ENCODE results near the gene MYL10. TPM values are rescaled to one million over a fixed set of nuclear protein-coding genes. Genes with fewer than 3 reads are reported as not detected.

The MYL10 gene
- total RNA-seq, 4 donors from 2014 or later: not detected

DNA sequence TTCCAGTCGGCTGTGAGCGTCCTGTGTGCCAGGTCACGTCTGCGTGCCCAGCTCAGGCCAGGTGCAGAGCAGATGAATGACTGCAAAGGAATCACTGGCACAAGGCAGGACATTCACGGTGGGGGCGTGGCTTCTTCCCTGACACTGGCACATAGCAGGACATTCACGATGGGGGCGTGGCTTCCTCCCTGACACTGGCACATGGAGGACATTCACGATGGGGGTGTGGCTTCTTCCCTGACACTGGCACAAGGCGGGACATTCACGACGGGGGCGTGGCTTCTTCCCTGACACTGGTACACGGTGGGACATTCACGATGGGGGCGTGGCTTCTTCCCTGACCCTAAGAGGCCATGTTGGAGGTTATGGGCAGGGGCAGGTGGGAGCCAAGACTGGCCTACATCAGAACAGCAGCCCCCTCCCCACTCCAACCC, 64.3 kb downstream of the MYL10 start:
- Histone ChIP-seq H3K27me3 (peaks cover 0 to 60% (median 0%) of the 10 kb centered on the region in 4 donors), H3K4me1 (no peaks in the 10 kb centered on the region), H3K36me3 (no peaks in the 10 kb centered on the region), H3K9me3 (peaks cover 0 to 3% (median 0%) of the 10 kb centered on the region in 4 donors), H3K27ac (replicated peaks in 1 of 4) (no peak overlapping the region), H3K4me3 (no peak overlapping the region)
- intact Hi-C loops (cut with DNase I): no loop called here
- no peak for DNase-seq (ENCODE audit: extremely low spot score)
- WGBS: 46% methylated on average over 7 of the region's 16 CpGs
- TF ChIP-seq POLR2AphosphoS5 (IDR thresholded peaks at IDR 0.05) (no peak), POLR2A (IDR thresholded peaks at IDR 0.05; ENCODE audit: low read depth) (no peak), EP300 (IDR thresholded peaks at IDR 0.05) (no peak)
- TF ChIP-seq, protein P1, sequence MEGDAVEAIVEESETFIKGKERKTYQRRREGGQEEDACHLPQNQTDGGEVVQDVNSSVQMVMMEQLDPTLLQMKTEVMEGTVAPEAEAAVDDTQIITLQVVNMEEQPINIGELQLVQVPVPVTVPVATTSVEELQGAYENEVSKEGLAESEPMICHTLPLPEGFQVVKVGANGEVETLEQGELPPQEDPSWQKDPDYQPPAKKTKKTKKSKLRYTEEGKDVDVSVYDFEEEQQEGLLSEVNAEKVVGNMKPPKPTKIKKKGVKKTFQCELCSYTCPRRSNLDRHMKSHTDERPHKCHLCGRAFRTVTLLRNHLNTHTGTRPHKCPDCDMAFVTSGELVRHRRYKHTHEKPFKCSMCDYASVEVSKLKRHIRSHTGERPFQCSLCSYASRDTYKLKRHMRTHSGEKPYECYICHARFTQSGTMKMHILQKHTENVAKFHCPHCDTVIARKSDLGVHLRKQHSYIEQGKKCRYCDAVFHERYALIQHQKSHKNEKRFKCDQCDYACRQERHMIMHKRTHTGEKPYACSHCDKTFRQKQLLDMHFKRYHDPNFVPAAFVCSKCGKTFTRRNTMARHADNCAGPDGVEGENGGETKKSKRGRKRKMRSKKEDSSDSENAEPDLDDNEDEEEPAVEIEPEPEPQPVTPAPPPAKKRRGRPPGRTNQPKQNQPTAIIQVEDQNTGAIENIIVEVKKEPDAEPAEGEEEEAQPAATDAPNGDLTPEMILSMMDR (IDR thresholded peaks at IDR 0.05): no peak

DNA sequence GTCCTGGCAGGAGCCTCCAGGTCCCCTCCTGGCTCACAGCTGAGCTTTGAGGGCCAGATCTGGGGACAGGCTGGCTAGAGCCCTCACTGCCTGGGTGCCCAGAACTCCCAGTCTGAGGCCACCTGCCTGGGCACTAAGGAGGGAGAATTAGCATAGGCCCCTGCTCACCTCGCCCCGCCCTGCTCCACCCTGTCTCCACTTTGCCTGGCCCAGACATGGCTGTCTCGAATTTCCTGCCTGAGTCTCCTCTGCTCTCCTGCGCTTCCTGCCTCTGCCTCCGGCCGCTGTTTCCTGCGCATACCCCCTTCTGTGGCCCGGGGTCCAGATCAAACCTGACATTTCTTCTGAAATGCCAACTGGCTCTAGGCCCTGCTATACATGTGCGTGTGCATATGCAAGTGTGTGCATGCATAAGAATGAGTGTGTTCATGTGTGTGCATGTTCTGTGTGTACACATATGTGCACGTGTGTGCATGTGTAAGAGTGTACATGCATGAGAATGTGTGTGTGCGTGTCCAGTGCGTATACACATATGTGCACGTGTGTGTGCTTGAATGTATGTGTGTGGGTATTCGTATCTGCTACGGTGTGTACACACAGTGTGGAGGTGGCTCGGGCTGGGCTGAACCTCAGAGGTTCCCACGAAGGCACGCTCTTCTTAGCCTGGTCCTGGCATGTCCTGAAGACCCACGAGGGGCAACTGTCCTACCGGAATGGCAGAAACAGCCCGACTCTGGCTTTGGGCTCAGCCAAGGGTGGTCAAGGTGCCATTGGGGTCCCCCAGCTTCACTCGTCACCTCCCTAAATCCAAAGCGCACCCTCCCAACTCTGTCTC, 64.9 kb downstream of the MYL10 start:
- Histone ChIP-seq H3K36me3 (no peaks in the 10 kb centered on the region), H3K4me3 (no peak overlapping the region), H3K27me3 (peaks cover 0 to 60% (median 0%) of the 10 kb centered on the region in 4 donors), H3K9me3 (no peaks in the 10 kb centered on the region), H3K27ac (replicated peaks in 1 of 4) (no peak overlapping the region), H3K4me1 (no peaks in the 10 kb centered on the region)
- no peak for DNase-seq (ENCODE audit: extremely low spot score)
- intact Hi-C loops (cut with DNase I): no loop called here
- TF ChIP-seq POLR2A (IDR thresholded peaks at IDR 0.05; ENCODE audit: low read depth) (no peak), POLR2AphosphoS5 (IDR thresholded peaks at IDR 0.05) (no peak)
- WGBS: 80% methylated on average over 21 of the region's 23 CpGs

Other genes starting within 250 kb of the MYL10 start
- 100 to 1,000 TPM in 2 of 4 donors, 10 to 100 TPM in 2; 61.5 to 136 (median 92.3) TPM for gene CUX1, start 188.3 kb upstream of the MYL10 start, total RNA-seq